Activated effector memory CD4-positive, alpha-beta T cell treated with Interleukin-2 at 50 U/mL for 16 hours (primary cell): ENCODE data around the gene CDC14B.
A peak's percentile ranks its signal among the peaks of the same experiment; 100 is the strongest.
"Not testable (repeated sequence)": the region's sequence is repeated elsewhere in the genome, so short reads cannot be mapped to it uniquely, and the experiment has no call there.

Source experiments
- DNase-seq: peaks from one replicate; pipeline ENCODE4 v3.0.0-alpha.2; 2020

Gene CDC14B

GRCh38 chr9:96619491-96620180, at the start of gene CDC14B:
CDC14B (minus strand) TSS chr9:96619843; CDS start chr9:96619378, 465 bp downstream.
- peak; percentile 32 for DNase-seq

DNA sequence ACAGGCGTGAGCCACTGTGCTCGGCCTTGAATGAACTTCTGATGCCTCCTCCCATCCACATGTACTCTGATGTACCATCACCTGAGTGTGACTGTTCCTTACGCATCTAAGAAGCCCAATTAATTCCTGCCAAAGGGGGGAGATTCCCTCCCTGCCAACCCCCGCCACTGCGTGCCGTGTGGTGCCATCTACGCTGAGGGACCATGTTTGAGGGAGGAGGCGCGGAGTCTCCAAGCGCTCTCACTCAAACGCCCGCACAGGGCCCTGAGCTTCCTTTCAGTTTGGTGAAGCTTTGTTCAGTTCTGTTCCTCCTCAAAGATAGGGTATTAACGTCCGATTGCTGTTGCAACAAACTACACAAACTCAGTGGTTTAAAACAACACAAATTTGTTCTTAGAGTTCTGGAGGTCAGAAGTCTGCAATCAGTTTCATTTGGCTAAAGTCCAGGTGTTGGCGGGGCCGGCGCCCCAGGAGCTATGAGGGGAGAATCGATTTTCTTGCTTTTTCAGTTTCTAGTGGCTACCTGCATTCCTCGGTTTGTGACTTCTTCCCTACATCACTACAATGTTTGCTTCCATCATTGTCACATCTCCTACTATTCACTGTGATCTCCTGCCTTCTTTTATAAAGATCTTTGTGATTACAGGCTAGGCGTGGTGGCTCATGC, 49.4 kb upstream of the CDC14B start:
- no peak for DNase-seq

DNA sequence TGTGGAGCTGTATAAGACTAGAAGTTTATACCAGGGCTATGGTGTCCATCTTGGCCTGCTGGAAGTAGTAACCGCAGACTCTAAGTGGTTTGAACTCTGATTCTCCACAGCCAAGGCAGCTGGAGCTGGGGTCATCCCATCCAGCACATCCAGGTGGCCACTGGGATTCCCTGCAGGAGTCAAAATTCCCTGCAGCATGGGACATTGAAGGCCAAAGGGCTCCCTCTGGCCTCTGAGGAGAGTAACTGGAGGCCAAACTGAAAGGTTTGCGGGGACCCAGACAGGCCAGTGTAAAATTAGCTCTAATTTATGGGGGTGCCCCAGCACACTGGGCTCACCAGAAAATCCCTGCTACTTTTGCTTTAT, 47.7 kb upstream of the CDC14B start:
- no peak for DNase-seq

GRCh38 chr9:96666653-96667362, 47.2 kb upstream of the CDC14B start:
- DNase-seq: not testable (repeated sequence)

GRCh38 chr9:96665789-96666188, 46.1 kb upstream of the CDC14B start:
- no peak for DNase-seq

GRCh38 chr9:96663506-96664120, 44.0 kb upstream of the CDC14B start:
- no peak for DNase-seq

GRCh38 chr9:96661711-96662110, 42.1 kb upstream of the CDC14B start:
- no peak for DNase-seq

DNA sequence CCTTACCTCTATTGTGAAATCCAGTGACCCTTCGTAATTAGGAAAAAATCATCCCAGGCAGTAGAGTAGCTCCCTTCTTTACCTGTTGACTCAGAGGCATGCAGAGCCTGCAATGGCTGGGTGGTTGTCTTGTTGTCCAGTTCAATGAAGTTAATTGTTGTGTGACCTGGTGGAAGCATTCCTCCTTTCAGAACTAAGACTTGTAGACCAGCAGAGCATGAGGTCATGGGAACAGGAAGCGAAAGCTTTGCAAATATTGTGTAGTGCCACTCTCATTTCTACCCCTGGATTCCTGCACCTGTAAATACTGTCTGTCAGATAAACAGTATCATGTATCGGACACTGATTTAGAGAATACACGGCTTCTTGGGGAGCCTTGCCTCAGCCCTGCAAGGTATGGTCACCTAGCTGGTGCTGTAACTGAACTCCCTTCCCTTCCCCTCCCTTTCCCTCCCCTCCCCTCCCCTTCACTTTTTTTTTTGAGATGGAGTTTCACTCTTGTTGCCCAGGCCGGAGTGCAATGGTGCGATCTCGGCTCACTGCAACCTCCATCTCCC, 41.1 kb upstream of the CDC14B start:
- DNase-seq: no peak

GRCh38 chr9:96655198-96655851, 35.7 kb upstream of the CDC14B start, which contains the start of gene PRXL2C:
PRXL2C (minus strand) TSS chr9:96655317; CDS start chr9:96655281, 36 bp downstream.
- DNase-seq: peak; percentile 75

- DNase-seq: peak; percentile 49
Measured at GRCh38 chr9:96654450-96655197, 35.0 kb upstream of the CDC14B start.

DNA sequence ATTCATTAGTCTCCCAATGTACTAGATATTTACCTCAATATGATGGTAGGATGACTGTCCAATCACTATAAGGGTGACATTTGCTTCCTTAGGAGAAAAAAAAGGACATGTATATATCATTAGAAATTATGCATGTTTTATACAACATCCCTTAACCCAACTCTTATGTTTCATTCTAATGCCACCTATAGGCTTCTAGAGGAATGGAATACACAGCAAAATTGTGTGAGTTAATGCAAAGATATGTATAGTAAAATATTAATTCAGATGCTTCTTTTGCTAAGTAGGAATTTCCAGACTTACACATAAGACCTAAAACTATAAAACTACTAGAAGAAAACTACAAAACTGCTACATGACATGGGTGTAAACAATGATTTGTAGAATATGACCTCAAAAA, 32.0 kb upstream of the CDC14B start:
- DNase-seq: no peak

DNA sequence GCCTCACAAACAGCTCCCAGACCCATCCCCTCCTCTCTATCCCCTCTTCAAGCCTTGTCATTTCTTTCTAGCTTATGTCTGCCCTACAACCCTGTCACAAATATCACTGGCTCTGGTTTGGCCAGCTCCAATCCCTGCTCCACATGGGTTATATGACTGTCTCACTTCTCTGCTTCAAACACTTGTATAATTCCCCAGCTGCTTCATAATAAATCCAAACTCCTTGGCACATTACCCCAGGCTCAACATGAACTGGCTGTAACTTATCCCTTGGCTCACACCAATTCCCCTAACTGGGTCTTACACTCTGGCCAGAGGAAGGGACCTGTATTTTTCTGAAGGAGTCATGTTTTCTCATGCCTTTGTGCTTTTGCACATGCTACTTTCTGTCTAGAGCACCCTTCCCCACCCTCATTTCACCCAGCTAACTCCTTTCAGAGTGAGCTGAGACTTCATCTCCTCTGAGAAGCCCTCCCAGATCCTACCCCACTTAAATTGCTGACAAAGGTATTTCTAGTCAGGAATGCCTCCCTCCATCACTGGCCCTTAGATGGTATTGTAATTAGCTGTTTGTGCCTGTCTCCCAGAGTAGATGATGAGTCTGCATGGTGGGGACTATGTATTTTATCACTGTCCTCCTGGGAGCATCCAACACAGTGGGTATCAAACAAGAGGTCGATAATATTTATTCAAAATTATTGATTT, 30.1 kb upstream of the CDC14B start:
- DNase-seq: no peak

- DNase-seq: no peak
Measured at GRCh38 chr9:96646081-96646991, 26.7 kb upstream of the CDC14B start.

GRCh38 chr9:96644137-96644536, 24.5 kb upstream of the CDC14B start:
- DNase-seq: no peak

- DNase-seq: no peak
Measured at GRCh38 chr9:96641514-96641913, 21.9 kb upstream of the CDC14B start.

DNA sequence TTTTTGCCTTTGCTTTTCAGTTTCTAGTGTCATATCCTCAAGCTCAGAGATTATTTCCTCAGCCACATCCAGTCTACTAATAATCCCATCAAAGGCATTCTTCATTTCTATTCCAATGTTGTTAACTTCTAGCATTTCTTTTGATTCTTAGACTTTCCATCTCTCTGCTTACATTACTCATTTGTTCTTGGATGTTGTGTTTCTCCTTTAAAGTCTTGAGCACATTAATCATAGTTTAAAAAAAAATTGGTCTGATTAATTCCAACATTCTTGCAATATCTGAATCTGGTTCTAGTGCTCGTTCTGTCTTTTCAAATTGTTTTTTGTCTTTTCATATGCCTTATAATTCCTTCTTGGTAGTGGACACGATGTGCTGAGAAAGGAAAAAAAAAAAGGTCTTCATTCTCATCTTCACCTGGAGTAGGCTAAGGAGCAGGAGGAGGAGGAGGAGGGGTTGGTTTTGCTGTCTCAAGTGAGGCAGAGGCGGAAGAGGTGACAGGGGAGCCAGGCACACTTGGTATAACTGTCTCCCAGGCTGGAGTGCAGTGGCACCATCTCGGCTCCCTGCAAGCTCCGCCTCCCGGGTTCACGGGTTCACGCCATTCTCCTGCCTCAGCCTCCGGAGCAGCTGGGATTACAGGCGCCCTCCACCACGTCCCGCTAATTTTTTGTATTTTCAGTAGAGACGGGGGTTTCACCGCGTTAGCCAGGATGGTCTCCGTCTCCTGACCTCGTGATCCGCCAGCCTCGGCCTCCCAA, 19.1 kb upstream of the CDC14B start:
- DNase-seq: no peak

DNA sequence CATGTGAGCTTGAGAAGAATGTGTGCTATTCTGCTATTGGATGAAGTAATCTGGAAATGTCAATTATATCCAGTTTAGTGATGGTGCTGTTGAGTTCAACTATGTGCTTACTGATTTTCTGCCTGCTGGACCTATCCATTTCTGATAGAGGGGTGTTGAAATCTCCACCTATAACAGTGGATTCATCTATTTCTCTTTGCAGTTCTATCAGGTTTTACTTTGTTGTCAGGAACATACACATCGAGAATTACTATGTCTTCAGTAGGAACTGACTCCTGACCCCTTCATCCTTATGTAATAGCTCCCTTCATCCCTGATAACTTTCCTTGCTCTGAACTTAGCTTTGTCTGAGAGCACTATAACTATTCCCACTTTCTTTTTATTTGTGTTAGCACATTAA, 16.7 kb upstream of the CDC14B start:
- no peak for DNase-seq

- not testable (repeated sequence) for DNase-seq
Measured at GRCh38 chr9:96633579-96633978, 13.9 kb upstream of the CDC14B start.

DNA sequence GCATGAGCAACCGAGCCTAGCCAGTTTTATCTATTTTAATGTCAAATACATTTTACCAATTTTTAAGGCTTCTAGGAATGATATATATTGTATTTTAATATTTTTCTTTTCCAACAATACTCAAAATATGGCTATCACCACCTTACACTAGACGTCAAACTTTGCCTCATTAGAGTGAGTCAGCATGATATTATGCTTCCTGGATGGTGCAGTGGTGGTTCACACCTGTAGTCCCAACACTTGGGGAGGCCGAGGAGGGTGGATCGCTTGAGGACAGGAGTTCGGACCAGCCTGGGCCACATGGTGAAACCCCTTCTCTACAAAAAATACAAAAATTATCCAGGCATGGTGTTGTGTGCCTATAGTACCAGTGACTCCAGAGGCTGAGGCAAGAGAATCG, 7.3 kb upstream of the CDC14B start:
- DNase-seq: no peak
